HG02678 (cell line): ENCODE results near the gene CHI3L2.
"Not testable (repeated sequence)": the region's sequence is repeated elsewhere in the genome, so short reads cannot be mapped to it uniquely, and the experiment has no call there.

ENCODE experiments used
- ATAC-seq: cut with Tn5 transposase; IDR thresholded peaks from one replicate; pipeline ENCODE4 v1.9.1; 2021; ENCODE audit warnings: mild to moderate bottlenecking, moderate library complexity; ENCODE audit not compliant: unreplicated experiment

The CHI3L2 gene

DNA sequence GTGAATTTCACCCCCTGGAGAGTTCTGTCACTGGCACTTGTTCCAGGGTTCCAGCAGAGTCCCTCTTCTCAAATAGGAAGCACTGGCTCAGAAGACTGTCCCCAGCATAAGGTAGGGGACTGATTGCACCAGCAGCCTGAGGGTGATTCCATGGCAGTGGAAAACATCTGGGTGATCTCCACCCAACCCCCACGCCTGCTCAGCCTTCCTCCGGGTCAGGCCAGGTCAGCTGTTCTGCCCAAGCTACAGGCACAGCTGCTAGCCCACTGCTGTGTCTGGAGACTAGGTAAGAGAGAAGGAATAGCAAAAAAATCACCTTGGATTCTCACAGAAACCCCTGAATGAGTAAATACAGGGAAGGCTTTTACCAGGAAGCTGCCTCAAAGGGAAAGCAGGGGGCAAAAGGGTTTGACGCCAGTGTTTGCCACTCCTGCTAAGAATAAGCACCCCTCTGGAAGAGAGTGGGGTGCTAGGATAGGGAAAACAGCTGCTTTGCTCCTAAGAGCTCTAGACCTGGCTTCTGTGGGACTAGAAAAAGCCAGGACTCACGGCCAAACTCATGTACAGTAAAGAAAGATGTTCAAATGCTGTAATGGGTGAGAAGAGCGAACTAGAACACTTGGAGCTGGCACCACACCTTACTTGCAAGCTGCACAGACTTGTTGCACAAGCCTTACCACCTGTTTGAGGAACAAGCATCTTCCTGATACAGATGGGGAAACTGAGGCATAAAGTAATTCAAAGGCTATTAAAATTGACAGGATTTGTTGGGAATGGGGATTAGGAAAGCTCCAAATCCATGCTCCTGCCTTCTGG is 26.0 kb upstream of the CHI3L2 start:
- no peak for ATAC-seq

DNA sequence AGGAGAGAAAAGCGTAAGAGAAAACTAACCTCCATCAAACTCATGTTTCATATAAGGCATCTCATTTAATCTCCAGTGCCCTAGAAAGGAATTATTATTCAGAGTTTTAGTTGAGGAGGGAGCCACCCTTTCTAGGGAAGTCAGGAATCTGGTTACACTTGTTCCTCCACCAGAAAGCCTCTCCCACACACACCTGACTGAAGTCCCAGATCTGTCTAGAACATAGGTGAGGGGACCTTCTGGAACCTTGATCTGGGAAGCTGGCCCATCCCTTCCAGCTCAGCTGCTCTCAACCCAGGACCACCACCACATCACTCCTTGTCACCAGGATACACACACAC is 25.2 kb upstream of the CHI3L2 start:
- ATAC-seq = no peak

DNA sequence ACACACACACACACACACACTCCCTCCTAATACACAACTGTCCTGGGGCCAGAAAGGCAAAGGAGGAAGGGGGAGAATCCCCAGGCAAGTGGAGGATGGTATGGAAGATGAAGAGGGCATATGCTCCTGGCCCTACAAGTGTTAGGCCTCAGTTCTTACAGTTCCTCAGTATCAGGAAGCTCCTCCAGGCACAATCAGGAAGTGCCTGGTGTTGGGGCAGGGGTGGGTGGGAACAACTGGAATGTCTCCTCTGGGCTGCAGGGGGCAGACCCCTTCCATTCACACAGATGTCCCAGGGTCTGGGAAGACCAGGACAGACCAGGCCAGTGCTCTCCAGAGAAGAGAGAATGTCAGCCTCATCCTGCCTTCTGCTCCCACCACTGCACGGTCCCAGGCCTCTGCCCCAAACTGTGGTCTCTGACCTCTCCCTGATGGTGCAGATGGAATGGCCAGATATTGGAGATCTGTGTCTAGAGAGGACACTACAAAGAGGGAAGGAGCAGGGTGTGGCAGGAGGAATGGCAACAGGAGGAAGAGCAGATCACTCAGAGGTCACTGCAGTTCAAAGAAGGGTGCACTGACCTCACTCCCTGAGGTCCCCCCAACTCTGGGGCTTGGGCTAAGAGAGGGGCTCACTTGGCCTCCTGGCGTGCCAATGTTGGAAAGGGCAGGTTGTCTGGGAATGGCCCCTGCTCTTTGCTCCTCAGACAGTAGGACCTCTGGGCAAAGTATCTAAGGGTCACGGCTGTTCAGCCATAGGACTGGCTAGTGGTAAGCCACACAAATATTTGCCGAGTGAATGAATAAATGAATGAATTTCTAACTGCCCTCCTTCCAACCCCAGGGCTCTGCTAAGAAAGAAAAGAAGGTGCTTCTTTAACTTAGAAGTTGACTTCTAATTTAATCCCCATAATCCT is 24.5 kb upstream of the CHI3L2 start:
- no peak for ATAC-seq

DNA sequence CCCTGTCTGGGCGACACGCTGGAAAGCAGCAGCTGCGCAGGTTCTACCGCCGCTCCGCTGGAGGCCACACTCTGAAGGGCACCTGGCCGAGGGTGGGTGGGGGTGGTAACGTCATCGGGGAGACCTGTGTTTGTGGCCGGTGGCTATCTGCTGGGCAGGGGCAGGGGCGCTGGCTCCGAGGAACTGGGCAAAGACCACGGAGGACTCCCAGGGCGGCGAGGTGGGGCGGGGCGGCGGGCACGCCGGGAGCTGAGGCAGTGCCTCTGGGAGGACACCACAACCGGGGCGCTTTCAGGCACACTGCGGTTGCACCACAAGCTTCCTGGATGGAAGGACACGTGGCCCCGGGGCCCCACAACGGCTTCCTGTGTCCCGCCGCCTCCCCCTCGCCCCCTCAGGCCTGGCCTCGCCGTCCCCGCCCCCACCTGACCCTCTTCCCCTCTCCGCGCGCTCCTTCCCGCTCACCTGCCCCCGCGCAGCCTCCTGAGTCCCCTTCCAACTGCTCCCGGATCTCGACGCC is 23.8 kb upstream of the CHI3L2 start:
- peak; percentile 52 for ATAC-seq

DNA sequence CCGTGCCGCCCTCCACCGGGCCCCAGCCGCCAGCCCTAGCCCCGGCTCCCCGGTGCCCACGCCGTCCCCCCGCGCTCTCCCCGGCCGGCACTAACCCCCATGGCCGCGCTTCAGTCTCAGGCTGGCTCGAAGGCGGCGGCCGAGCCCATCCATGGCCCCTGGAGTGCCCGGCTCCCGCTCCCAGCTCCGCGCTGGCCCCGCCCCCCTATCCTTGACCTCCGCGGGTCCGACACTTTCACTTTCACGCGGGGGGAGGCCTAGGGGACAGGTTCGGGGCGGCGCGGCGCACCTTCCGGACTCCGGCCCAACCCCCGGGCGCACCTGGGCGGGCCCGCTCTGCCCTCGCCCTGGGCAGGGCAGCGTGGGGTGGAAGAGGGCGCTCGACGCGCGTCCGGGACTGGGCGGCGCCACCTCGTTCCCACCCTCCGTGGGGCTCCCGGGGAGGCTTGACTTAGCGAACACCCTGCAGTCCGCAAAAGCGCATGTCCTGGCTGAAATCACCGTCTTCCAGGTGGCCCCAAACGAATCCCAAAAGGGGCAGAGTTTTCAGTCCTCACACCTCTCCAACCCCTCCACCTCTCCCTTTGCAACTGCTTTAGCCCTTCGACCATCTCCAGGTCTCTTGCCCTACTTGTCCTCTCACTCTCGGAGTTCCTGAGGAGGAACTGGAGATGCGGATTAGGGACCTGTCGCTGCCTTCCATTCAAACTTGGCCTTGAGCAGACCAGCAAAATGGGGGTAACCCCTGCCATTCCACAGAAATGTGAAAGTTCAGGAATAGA is 23.1 kb upstream of the CHI3L2 start:
- ATAC-seq = peak; percentile 71

DNA sequence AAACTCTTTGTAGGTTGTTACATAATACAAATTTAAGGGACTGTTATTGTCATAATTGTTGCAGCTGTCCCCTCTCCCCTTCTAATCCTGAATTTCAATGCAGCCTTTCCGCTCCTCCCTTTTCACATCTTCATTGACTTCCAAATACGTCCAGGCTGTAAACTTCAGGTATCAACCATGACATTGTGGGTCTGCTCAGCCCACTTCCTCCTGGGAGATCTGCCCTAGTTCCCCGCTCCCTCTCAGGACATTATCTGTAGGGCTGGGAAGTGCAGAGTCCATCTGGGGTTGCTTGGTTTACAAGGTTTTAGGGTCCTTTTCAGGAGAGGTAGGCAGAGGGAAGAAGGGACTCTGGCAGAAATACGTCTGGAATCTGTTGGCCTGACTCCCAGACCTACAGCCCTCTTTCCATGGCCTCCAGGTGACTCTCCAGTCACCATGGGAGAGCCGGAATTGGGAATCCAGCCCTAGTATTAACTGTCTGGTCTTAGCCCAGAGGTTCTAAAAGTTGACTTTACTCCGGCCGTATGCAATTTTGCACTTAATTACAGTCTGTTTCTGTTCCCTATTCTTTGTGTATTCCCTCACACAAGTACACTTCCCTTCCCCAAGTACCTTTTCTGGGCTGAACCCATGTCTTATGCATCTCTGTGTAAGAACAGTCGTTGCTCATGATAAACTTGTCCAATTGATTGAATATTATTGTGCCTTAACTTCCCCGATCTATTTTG is 22.4 kb upstream of the CHI3L2 start:
- ATAC-seq = no peak

DNA sequence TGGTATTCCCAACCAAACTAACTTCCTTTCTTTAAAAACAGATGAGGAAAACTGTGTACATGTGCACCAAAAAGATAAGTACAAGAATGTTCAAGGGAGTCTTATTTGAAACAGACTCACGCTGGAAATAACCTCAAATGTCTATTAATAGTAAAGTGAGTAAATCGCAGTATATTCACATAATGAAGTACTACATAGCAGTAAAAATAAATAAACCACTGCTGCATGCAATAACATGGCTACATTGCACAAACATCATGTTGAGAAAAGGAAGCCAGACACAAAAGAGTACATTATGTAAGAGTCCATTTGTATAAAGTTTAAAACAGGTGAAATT is 21.8 kb upstream of the CHI3L2 start:
- no peak for ATAC-seq

DNA sequence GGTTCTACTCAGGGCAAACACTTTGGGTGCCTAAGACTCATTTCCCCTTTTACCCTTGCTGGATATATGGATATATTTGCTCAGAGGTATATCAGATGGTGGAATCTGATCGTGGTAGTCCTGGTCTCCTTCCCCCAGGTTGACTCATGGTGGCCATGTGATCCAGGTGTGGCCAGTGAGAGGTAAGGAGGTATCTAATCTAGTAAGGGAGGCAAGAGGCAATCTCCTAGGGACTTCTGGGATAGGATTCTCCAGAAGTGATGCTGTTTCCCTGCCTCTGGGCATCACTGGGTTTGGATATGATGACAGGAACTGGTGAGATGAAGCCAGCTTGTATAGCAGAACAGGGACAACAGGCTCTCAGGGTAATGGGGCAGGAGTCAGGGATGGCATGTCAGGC is 18.6 kb upstream of the CHI3L2 start:
- no peak for ATAC-seq

DNA sequence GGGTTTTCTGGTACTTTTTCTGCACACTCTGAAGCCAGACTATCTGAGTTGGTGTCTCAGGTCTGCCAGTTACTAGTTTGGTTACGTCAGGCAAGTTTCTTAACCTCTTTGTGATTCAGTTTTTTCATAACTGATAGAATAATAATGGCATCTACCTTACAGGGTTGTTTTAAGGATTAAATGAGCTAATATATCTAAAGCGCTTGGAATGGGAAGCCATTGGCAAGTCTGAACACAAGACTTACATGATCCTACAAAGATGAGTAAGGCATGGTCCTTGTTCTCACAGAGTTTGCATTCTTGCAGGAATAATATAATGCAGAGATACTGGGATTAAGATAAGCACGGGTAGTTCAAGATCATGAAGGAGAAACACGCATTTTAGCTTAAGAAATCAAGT is 17.9 kb upstream of the CHI3L2 start:
- ATAC-seq = no peak

DNA sequence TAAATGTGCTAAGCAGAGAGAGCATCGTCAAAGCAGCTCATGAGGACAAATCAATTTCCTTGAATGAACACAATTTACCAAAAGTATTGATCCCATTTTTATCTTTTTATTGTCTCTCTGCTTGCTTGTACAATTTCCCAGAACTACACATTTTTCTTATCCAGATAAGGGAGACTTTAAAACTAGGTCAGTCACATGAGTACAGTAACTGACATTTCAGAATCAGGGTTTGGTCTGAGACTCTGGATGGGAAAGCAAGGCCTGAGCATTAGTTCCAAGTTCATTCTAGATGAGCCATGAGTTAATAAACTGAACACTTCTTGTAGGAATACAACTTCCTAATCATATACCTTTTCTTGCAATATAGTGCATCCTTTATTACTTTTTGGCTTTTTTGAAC is 15.6 kb upstream of the CHI3L2 start:
- ATAC-seq = no peak

DNA sequence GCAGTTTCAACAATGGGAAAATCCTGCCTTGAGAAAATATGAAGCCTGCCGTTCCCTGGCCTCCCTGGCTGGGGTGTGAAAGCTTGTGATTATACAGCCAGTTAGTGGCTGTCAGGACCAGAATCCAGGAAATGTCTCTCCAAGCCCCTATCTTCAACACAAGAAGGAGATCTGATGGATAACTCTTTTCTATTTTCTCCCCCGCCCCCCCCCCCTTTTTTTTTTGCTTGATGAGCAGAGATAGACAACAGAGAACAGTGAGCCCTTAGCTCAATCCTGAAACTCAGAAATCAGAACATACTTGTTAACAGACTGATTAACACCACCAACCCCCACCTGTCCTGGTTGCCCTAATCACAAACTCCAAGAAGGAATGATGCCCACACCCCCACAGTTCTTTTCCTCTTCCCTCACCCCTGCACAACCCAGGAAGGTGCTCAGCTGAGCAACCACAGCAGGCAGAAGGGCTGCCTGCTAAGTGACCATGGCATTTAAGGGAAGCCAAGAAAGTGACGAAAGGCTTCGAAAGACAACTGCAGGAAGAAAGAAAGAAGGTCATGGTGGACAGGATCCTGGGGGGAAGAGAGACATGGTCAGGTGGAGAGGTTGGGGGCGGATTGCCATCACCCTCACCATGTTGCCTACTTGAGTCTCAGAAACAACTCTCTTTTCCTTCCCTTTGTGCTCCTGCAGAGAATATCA is 14.7 kb upstream of the CHI3L2 start:
- no peak for ATAC-seq

DNA sequence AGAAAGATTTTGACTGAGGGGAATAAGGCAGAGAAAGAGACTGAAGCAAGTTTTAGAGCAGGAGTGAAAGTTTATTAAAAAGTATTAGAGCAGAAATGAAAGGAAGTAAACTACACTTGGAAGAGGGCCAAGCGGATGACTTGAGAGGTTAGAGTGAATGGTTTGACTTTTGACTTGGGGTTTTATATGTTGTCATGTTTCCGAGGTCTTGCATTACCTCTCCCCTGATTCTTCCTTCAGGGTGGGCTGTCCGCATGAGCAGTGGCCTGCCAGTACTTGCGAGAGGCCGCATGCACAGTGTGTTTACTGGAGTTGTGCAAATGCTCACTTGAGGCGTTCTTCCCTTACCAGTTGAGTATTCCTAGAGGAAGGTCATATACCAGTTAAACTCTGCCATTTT is 14.1 kb upstream of the CHI3L2 start:
- ATAC-seq = no peak

DNA sequence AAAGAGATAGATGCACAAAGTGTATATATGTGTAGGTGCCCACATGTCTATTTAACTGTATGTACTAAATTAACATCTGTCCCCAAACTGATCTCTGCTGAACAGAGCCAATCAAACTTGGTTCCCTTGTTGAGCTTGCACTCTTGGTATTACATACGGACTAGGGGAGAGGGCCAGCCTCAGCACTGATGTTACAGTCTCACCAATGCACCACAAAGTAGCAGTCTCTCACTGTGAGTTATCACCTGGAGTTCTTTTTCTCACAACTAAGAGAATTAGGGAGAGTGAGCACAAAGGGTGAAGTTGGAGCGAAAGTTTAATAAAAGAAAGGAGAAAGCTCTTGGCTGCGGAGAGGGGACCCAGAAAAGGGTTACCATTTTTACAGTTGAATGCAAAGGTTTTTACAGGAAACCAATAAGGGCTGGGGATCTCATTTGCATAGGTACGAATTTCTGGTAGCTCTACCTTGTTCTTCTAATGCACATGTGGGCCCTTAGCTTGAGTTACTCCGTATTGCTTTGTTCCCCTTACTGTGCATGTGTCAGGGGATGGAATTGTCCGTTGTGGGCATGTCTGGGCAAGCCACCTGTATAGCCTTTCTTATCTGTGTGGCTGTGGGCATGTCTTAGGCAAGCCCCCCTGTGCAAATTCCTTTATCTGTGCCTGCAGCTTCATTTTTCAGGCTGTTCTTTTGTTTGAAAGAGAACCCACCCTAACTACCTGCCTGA is 13.3 kb upstream of the CHI3L2 start:
- no peak for ATAC-seq

DNA sequence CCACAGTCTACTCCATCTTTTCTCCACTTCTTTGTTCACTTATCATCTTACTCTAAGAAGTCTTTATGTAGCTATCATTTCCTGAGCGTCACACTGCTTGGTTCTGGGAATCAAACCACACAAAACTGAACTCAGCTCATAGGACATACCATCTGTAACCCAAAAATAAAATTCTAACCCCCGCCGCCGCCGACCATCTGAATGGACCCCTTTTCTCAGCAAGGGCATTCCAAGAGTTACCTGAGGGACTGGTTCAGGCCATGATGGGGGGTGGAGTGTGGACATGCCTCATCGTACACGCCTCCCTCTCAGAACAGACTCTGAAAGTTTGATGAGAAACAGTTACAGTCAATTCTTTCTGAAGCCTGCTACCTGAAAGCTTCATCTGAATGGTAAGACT is 12.6 kb upstream of the CHI3L2 start:
- ATAC-seq = no peak

DNA sequence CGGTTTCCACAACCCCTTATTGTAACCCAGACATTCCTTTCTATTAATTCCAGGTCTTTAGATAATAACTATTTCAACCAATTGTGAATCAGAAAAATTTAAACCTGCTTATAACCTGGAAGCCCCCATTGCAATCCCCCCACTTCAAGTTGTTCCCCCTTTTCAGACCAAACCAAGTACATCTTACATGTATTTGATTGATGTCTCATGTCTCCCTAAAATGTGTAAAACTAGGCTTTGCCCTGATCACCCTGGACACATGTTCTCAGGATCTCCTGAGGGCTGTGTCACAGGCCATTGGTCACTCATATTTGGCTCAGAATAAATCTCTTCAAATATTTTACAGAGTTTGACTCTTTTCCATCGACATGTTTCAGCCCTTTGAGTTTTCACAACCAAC is 12.2 kb upstream of the CHI3L2 start:
- not testable (repeated sequence) for ATAC-seq

DNA sequence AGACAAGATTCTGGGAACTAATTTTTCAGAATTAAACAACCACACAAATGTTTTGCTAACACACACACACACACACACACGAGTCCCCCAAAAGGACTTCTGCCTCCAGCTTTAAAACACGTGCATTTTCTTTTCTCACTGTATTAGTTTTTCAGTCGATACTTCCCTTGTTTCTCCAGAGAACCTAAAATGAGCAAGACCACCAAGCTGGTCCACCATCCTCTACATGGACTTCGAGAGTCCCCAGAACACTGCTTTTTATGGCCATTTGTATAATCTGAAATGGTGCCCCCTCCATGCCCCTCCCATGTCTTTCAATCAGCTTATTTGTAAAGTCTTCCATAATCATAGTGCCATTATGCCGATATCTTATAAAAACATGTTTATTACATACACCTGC is 10.8 kb upstream of the CHI3L2 start:
- ATAC-seq = no peak

DNA sequence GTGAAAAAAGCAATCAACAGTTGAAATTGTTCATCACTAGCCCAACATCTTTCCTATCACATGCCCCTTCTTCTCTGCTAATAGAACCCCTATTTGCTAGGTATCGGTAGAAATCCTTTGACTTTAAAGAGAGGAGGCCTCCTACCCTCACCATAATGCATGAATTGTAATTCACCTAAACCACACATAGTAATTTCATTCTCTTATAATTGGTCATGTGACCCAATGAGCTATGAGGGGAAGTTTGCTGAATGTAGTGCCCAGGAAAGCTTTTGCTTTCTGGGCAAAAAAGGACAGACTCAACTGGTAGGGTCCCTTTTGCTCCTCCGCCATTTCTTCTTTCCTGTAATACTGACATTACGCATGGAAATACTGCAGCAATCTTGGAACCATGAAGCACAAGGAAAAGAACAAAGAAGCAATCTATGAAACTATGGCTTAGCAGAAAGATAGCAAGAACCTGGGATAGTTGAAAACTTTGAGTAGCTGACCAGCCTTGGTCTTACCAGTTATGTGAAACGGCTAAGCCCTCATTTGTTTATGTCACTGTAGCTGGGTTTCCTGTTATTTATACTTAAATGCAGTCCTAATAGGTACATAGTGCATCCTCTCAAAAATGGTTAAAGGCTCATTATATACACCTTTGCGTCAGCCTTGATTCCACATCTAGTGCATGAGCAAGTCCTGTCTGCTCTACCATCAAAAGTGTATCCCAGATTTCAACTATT is 10.2 kb upstream of the CHI3L2 start:
- ATAC-seq = no peak

DNA sequence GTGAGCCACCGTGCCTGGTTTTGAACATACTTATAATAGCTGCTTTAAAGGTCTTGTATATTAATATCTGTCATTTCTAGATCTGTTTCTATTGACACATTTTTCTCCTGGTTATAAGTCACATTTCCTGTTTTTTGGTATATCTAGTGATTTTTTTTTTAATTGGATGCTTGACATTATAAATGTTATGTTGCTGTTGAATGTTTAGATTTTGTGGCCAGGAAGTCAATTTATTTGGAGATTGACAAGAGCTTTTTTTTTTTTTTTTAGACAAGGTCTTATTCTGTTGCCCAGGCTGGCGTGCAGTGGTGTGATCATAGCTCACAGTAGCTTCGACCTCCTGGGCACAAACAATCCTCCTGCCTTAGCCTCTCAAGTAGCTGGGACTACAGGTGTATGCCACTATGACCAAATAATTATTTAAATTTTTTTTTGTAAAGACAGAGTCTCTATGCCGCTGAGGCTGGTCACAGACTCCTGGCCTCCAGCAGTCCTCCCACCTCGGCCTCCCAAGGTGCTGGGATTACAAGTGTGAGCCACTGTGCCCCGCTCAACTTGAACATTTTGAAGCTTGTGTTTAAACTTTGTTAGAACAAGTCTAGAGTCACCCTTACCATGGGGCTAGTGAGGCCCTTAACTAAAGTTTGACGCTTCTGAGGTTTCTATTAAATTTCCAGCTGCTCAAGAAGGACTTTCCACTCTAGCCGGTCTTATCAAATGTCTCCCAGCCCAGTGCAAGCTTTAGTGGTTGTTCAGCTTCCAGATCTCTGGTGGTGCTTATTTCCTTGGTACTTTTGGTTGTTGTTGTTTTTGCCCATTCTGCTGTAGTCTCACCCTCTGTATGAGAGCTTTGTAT is 8.6 kb upstream of the CHI3L2 start:
- no peak for ATAC-seq
